GM19395 (cell line): ENCODE measurements around the gene RNF128.
"Not testable (repeated sequence)": the region's sequence is repeated elsewhere in the genome, so short reads cannot be mapped to it uniquely, and the experiment has no call there.

ENCODE experiments used
- ATAC-seq: cut with Tn5 transposase; IDR thresholded peaks from one replicate; pipeline ENCODE4 v1.9.1; 2021; ENCODE audit warnings: mild to moderate bottlenecking, moderate library complexity; ENCODE audit not compliant: unreplicated experiment

The RNF128 gene

DNA sequence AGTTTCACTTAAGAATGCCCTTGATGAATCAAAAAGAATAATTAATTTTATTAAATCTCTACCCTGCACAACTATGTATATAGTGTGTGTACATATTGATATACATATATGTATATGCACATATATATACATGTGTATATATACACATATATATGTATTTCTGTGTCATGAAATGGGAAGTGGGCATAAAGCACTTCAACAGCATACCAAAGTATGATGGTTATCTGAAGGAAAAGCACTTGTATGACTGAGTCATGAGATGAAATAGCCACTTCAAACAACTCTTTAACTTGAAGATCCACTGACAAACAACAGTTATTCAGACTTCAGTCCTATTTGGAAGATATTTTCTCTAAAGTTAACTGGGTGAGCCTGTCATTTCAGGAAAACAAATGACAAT lies 16.3 kb downstream of the RNF128 start:
- ATAC-seq, result no peak

DNA sequence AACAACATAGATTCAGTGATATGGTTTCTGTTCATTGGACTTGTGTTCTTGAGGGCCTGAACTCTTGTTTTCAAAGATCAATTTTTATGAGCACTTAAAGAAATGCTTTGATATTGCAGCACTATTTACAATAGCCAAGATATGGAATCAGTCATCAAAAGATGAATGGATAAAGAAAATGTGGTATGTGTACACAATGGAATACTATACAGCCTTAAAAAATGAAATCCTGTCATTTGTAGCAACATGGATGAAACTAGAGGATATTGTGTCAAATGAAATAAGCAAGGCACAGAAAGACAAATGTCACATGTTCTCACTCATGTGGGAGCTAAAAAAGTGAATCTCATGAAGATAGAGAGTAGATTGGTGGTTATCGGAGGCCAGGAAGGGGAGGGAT lies 21.9 kb downstream of the RNF128 start:
- no peak for ATAC-seq

DNA sequence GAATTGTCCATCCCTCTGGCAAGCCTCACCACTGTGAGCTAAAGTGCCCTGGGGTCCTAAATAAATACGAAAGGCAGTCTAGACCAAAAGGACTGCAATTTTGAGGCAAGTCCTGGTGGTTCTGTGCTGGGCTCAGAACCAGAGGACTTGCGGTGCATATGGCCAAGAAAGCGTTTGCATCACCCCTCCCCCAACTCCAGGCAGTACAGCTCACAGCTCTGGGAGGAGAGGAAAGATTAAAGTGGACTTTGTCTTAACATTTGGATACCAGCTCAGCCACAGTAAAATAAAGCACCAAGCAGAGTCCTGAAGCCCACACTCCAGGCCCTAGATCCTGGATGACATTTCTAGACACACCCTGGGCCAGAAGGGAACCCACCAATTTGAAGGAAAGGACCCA lies 24.9 kb downstream of the RNF128 start:
- ATAC-seq, result no peak

GRCh38 chrX:106752101-106752678 lies 25.7 kb downstream of the RNF128 start:
- no peak for ATAC-seq

DNA sequence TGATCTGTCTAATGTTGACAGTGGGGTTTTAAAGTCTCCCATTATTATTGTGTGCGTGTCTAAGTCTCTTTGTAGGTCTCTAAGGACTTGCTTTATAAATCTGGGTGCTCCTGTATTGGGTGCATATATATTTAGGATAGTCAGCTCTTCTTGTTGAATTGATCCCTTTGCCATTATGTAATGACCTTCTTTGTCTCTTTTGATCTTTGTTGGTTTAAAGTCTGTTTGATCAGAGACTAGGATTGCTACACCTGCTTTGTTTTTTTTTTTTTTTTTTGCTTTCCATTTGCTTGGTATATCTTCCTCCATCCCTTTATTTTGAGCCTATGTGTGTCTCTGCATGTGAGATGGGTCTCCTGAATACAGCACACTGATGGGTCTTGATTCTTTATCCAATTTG lies 42.8 kb downstream of the RNF128 start:
- not testable (repeated sequence) for ATAC-seq

GRCh38 chrX:106774981-106775380 lies 48.5 kb downstream of the RNF128 start:
- no peak for ATAC-seq

DNA sequence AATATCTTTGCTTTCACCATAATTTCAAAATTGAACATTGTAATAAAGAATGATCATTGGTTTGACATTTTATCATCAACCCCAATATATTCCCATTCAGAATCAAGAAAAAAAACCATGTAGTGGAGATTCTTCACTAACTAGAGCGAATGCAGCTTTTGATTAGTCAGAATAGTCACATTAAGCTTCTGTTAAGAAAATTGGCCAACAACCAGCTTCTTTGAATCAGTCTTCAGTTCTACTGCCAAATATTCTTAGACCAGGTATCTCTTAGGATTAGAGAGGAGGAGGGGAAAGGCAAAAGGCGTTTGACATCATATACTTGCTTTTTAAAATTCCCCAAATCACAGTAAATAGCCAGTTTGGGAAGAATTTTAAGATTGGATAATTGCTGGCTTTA lies 53.8 kb downstream of the RNF128 start:
- ATAC-seq, result no peak

GRCh38 chrX:106780664-106781377 lies 54.3 kb downstream of the RNF128 start:
- no peak for ATAC-seq

GRCh38 chrX:106783716-106784115 lies 57.2 kb downstream of the RNF128 start:
- no peak for ATAC-seq

DNA sequence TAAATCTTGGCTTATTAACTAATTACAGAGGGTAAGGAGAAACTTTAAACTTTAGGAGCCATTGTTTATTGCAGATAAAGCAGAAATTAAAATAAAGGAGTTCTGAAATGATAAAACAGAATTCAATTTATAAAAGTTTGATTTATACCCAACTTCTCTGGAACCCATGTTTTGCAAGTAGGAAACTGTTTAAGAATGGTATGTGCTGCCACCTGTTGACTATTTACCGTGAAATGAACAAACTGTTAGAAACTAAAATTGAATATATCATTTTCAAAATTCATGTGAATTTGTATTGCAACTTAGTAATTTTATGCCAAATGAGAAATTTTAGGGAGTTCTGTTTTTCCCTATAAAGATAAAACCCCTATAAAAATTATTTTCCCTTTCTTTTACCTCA lies 65.0 kb downstream of the RNF128 start:
- ATAC-seq, result no peak

GRCh38 chrX:106802063-106802387 lies 75.5 kb downstream of the RNF128 start:
- peak; percentile 25 for ATAC-seq

GRCh38 chrX:106802388-106803275 lies 76.1 kb downstream of the RNF128 start, which contains the start of gene TBC1D8B:
TSS of gene TBC1D8B (plus strand) at chrX:106802673. CDS start at chrX:106802854, 181 bp downstream.
- peak; percentile 92 for ATAC-seq

GRCh38 chrX:106811131-106811910 lies 84.8 kb downstream of the RNF128 start:
- no peak for ATAC-seq

GRCh38 chrX:106812930-106813329 lies 86.4 kb downstream of the RNF128 start:
- ATAC-seq, result not testable (repeated sequence)

- not testable (repeated sequence) for ATAC-seq
These were observed 87.6 kb downstream of the RNF128 start for GRCh38 chrX:106814093-106814492.
